H1 (cell line): ENCODE measurements around the gene RPL18. TPM values are rescaled to one million over a fixed set of nuclear protein-coding genes. Genes with fewer than 3 reads are reported as not detected.
A peak's percentile ranks its signal among the peaks of the same experiment; 100 is the strongest.

Experiments
- CTCF ChIA-PET: fragments of 300-600 bp; sonication (Branson Sonifier 250); formaldehyde crosslinking; loops from one replicate; lab custom pipeline; 2021; ENCODE audit not compliant: partially characterized antibody; lab: Charles Lee
- POLR2A ChIA-PET: fragments of 300-600 bp; sonication (Branson Sonifier 250); formaldehyde crosslinking; loops from one replicate; lab custom pipeline; 2021; ENCODE audit warnings: inconsistent platforms; ENCODE audit not compliant: partially characterized antibody; lab: Charles Lee
- DNase-seq, 2 experiments: peaks; one replicate each; pipeline versions ENCODE4 v3.0.0 to v3.0.0-alpha.2; 2010 to 2022; ENCODE audit warnings: low spot score in 2 of 2, low read depth in 1 of 2, mixed read lengths in 1 of 2
- FAIRE-seq: peaks from 2 replicates; lab custom pipeline; 2011; peaks lifted over from hg19 to GRCh38; lab: Jason Lieb, UNC
- H2AFZ ChIP-seq: 2 replicates; pipeline ENCODE4 v1.8.1; 2012; ENCODE audit warnings: low read length, inconsistent platforms
- H2AK5ac ChIP-seq: 2 replicates; pipeline ENCODE4 v1.6.1; 2013; ENCODE audit warnings: low read depth, low read length
- H2BK120ac ChIP-seq: replicated peaks from 2 replicates; pipeline ENCODE3; 2013; ENCODE audit warnings: low read depth, low read length, inconsistent platforms
- H2BK12ac ChIP-seq: 2 replicates; pipeline ENCODE4 v1.6.1; 2013; ENCODE audit warnings: low read depth, low read length
- H2BK15ac ChIP-seq: 2 replicates; pipeline ENCODE4 v1.6.1; 2013; ENCODE audit warnings: low read length
- H2BK20ac ChIP-seq: 2 replicates; pipeline ENCODE4 v1.6.1; 2013; ENCODE audit warnings: low read length
- H2BK5ac ChIP-seq: 2 replicates; pipeline ENCODE4 v1.6.1; 2013; ENCODE audit warnings: low read depth, low read length
- H3K14ac ChIP-seq: 2 replicates; pipeline ENCODE4 v1.6.1; 2013; ENCODE audit warnings: inconsistent platforms; ENCODE audit not compliant: insufficient read length
- H3K18ac ChIP-seq: 2 replicates; pipeline ENCODE4 v1.6.1; 2013; ENCODE audit warnings: low read length; ENCODE audit errors: extremely low read depth
- H3K23ac ChIP-seq: 2 replicates; pipeline ENCODE4 v1.6.1; 2013; ENCODE audit warnings: inconsistent platforms; ENCODE audit not compliant: insufficient read length
- H3K23me2 ChIP-seq: 2 replicates; pipeline ENCODE4 v1.6.1; 2013; ENCODE audit warnings: low read depth, low read length
- H3K27ac ChIP-seq: 2 replicates; pipeline ENCODE4 v1.6.1; 2011; ENCODE audit warnings: low read depth, low read length, inconsistent platforms
- H3K27me3 ChIP-seq, 4 experiments: replicated peaks in 1 of 4; 1 replicate in 1 of 4; 2 replicates in 3 of 4; pipeline versions ENCODE4 v1.6.1 to v1.8.1; 2011 to 2013; ENCODE audit warnings: low read length in 3 of 4, mild to moderate bottlenecking in 3 of 4, inconsistent platforms in 2 of 4, mixed read lengths in 2 of 4, moderate library complexity in 1 of 4; ENCODE audit not compliant: control insufficient read depth in 3 of 4, insufficient read depth in 3 of 4; ENCODE audit errors: extremely low read depth in 1 of 4
- H3K36me3 ChIP-seq, 4 experiments: 2 replicates each; pipeline versions ENCODE4 v1.6.1 to v1.8.1; 2011 to 2013; ENCODE audit warnings: mild to moderate bottlenecking in 4 of 4, low read length in 3 of 4, moderate library complexity in 2 of 4, control low read depth in 1 of 4, inconsistent platforms in 1 of 4; ENCODE audit not compliant: insufficient read depth in 4 of 4, control insufficient read depth in 2 of 4
- H3K4ac ChIP-seq: replicated peaks from 2 replicates; pipeline ENCODE3; 2013; ENCODE audit warnings: low read length, low read depth, mixed read lengths, inconsistent platforms; ENCODE audit not compliant: insufficient read length
- H3K4me1 ChIP-seq, 4 experiments: replicated peaks in 1 of 4; 1 replicate in 1 of 4; 2 replicates in 3 of 4; pipeline versions ENCODE4 v1.6.1 to v1.8.1; 2011 to 2013; ENCODE audit warnings: low read length in 3 of 4, inconsistent platforms in 2 of 4, mixed read lengths in 1 of 4; ENCODE audit not compliant: insufficient read depth in 4 of 4, control insufficient read depth in 3 of 4
- H3K4me2 ChIP-seq, 2 experiments: 2 replicates each; pipeline versions ENCODE4 v1.6.1 to v1.8.1; 2011 to 2013; ENCODE audit warnings: low read depth in 2 of 2, low read length in 2 of 2, control low read depth in 1 of 2, inconsistent platforms in 1 of 2, mild to moderate bottlenecking in 1 of 2; ENCODE audit not compliant: insufficient read depth in 1 of 2
- H3K4me3 ChIP-seq, 4 experiments: fragments of 200-600, 300-600 bp in 1 of 4; sonication (generic), shearing (Covaris generic), sonication (Bioruptor Twin) in 1 of 4; 2 replicates each; pipeline versions ENCODE4 v1.5.1 to v1.8.1; 2011 to 2016; ENCODE audit warnings: low read length in 4 of 4, low read depth in 3 of 4, control low read depth in 2 of 4, inconsistent platforms in 2 of 4, mild to moderate bottlenecking in 2 of 4, mixed read lengths in 1 of 4, moderate library complexity in 1 of 4; ENCODE audit not compliant: insufficient read depth in 2 of 4; ENCODE audit errors: extremely low read depth in 1 of 4
- H3K56ac ChIP-seq: replicated peaks from 2 replicates; pipeline ENCODE3; 2013; ENCODE audit warnings: low read depth, mild to moderate bottlenecking, mixed read lengths, low read length, inconsistent platforms; ENCODE audit not compliant: insufficient read length
- H3K79me1 ChIP-seq: 2 replicates; pipeline ENCODE4 v1.6.1; 2013; ENCODE audit warnings: low read depth, low read length, control low read depth
- H3K79me2 ChIP-seq, 2 experiments: 2 replicates each; pipeline versions ENCODE4 v1.6.1 to v1.8.1; 2012 to 2013; ENCODE audit warnings: low read length in 2 of 2, mild to moderate bottlenecking in 2 of 2, inconsistent platforms in 1 of 2; ENCODE audit not compliant: insufficient read depth in 2 of 2, control insufficient read depth in 1 of 2
- H3K9ac ChIP-seq, 4 experiments: replicated peaks in 1 of 4; 1 replicate in 1 of 4; 2 replicates in 3 of 4; pipeline versions ENCODE4 v1.6.1 to v1.8.1; 2011 to 2013; ENCODE audit warnings: low read depth in 3 of 4, low read length in 3 of 4, control low read depth in 2 of 4, mild to moderate bottlenecking in 2 of 4, moderate library complexity in 2 of 4, inconsistent platforms in 1 of 4; ENCODE audit errors: extremely low read depth in 1 of 4
- H3K9me3 ChIP-seq, 2 experiments: 2 replicates each; pipeline versions ENCODE4 v1.6.1 to v1.8.1; 2012 to 2013; ENCODE audit warnings: mild to moderate bottlenecking in 2 of 2, moderate library complexity in 2 of 2, control low read depth in 1 of 2, inconsistent platforms in 1 of 2, low read depth in 1 of 2, low read length in 1 of 2, mixed read lengths in 1 of 2; ENCODE audit not compliant: insufficient read depth in 2 of 2
- H4K20me1 ChIP-seq, 2 experiments: replicated peaks in 1 of 2; 2 replicates each; pipeline versions ENCODE3 to v1.8.1; 2011 to 2013; ENCODE audit warnings: inconsistent platforms in 2 of 2, low read length in 2 of 2, mild to moderate bottlenecking in 1 of 2; ENCODE audit not compliant: insufficient read depth in 2 of 2, control insufficient read depth in 1 of 2
- H4K5ac ChIP-seq: 2 replicates; pipeline ENCODE4 v1.6.1; 2013; ENCODE audit warnings: low read length, low read depth, mixed read lengths, inconsistent platforms; ENCODE audit not compliant: insufficient read length
- H4K8ac ChIP-seq: 2 replicates; pipeline ENCODE4 v1.8.0; 2013; ENCODE audit warnings: mild to moderate bottlenecking, moderate library complexity, low read length, inconsistent platforms; ENCODE audit not compliant: insufficient read depth; ENCODE audit errors: extremely low read depth
- H4K91ac ChIP-seq: replicated peaks from 2 replicates; pipeline ENCODE3; 2013; ENCODE audit warnings: low read length, mixed read lengths, inconsistent platforms; ENCODE audit not compliant: insufficient read length
- BACH1 ChIP-seq: IDR thresholded peaks from 2 replicates; pipeline ENCODE4 v1.6.1; 2012; ENCODE audit warnings: low read length, improper control_type of control experiment
- BCL11A ChIP-seq, 2 experiments: IDR thresholded peaks; one replicate each; pipeline ENCODE4 v1.6.1; 2011; ENCODE audit warnings: low read depth in 2 of 2, low read length in 2 of 2, mild to moderate bottlenecking in 2 of 2
- CHD2 ChIP-seq: IDR thresholded peaks from 2 replicates; pipeline ENCODE4 v1.6.1; 2012; ENCODE audit warnings: low read length, improper control_type of control experiment
- E2F6 ChIP-seq: IDR thresholded peaks from 2 replicates; pipeline ENCODE4 v1.6.1; 2012; ENCODE audit warnings: inconsistent platforms
- GABPA ChIP-seq: IDR thresholded peaks from 2 replicates; pipeline ENCODE4 v1.6.1; 2011; ENCODE audit warnings: mild to moderate bottlenecking, low read length, moderate library complexity, borderline replicate concordance; ENCODE audit not compliant: insufficient read depth
- POLR2A ChIP-seq, 2 experiments: IDR thresholded peaks; 1 replicate in 1 of 2; 2 replicates in 1 of 2; pipeline ENCODE4 v1.6.1; 2011; ENCODE audit warnings: low read depth in 2 of 2, low read length in 2 of 2, mild to moderate bottlenecking in 2 of 2; ENCODE audit errors: control extremely low read depth in 1 of 2
- POLR2AphosphoS5 ChIP-seq: IDR thresholded peaks from 2 replicates; pipeline ENCODE4 v1.6.1; 2011; ENCODE audit warnings: low read depth, low read length
- SP4 ChIP-seq: IDR thresholded peaks from 2 replicates; pipeline ENCODE4 v1.6.1; 2012; ENCODE audit warnings: low read length, inconsistent platforms
- WGBS, 2 experiments: shearing (Covaris generic) in 1 of 2; methylation state at CpG; one replicate each; pipeline versions ENCODE4 v1.1.6 to v1.1.7; 2013 to 2015; ENCODE audit warnings: low lambda C conversion rate in 2 of 2, mixed read lengths in 2 of 2, inconsistent platforms in 1 of 2, low coverage in 1 of 2, missing lambda C conversion rate in 1 of 2; ENCODE audit not compliant: insufficient replicate concordance in 2 of 2, insufficient coverage in 1 of 2, insufficient read length in 1 of 2; ENCODE audit errors: extremely low coverage in 1 of 2, missing lambda C conversion rate in 1 of 2; 5-methylcytosine and 5-hydroxymethylcytosine counted together
- polyA plus RNA-seq, 7 experiments: library from polyadenylated mRNA; depleted of rRNA in 3 of 7; stranded (reverse) in 5 of 7; unstranded in 2 of 7; fragments of >200 nt in 5 of 7; fragments of 200-250 nt in 2 of 7; gene quantifications; 1 replicate in 5 of 7; 2 replicates in 1 of 7; 4 replicates in 1 of 7; pipeline versions ENCODE4 v1.2.1 to v1.2.3, GENCODE V29; 2011 to 2013; ENCODE audit warnings: missing spikeins in 2 of 7, mixed read lengths in 2 of 7
- total RNA-seq: library from RNA; stranded (reverse); fragmentation: NEBNext Ultra II Directional; extraction: Animal tissue kit (Norgen Biotek cat#: 25700); gene quantifications from 2 replicates; pipeline ENCODE4 v1.2.1, GENCODE V29; 2021

The RPL18 gene
- total and polyA plus RNA-seq, 2 of the 8 experiments (the other 6 are each of a cell fraction or from before 2014, with no cell fraction given) = 1,669 to 2,789 TPM

- Histone ChIP-seq H3K14ac (no peak overlapping the region), H3K4me3 (no peak overlapping the region), H4K5ac (no peak overlapping the region), H2BK120ac (no peak overlapping the region), H3K9ac (no peak overlapping the region), H3K56ac (no peak overlapping the region), H4K20me1 (peaks cover 0 to 8% of the 10 kb centered on the region in 2 experiments), H2BK20ac (no peak overlapping the region), H3K23me2 (peaks cover 30% of the 10 kb centered on the region), H2BK15ac (0 out of 2 replicates have a peak overlapping the region, but pooled peaks have one; percentile 21), H3K18ac (no peak overlapping the region; the same call in 1 of the 2 replicates), H3K4me1 (peaks cover 5 to 30% (median 22%) of the 10 kb centered on the region in 4 experiments), H2BK12ac (0 out of 2 replicates have a peak overlapping the region, but pooled peaks have one; percentile 7), H2BK5ac (no peak overlapping the region), H2AFZ (no peak overlapping the region), H3K4ac (no peak overlapping the region), H3K27ac (no peak overlapping the region), H3K9me3 (no peaks in the 10 kb centered on the region), H3K4me2 (peak overlapping the region; percentile 50 to 94; a peak in 1 of 4 replicates), H3K23ac (no peak overlapping the region), H3K36me3 (0 out of 8 replicates have a peak, but pooled peaks cover 0 to 5% (median 0%) of the 10 kb centered on the region in 4 experiments), H3K27me3 (peaks cover 0 to 2% (median 0%) of the 10 kb centered on the region in 4 experiments; a peak in 2 of 7 replicates), H4K8ac (no peak overlapping the region), H3K79me2 (no peaks in the 10 kb centered on the region), H2AK5ac (no peak overlapping the region), H4K91ac (no peak overlapping the region), H3K79me1 (no peaks in the 10 kb centered on the region)
- ChIA-PET CTCF (interaction anchor here (0.8 to 1.9 kb wide), 8 partner anchors 10 to 210 kb away, joined by 3 to 7 read pairs (median 3); partner anchors contain the start of gene CA11), POLR2A (interaction anchor here (0.6 to 30.9 kb wide), 5 partner anchors 13 to 326 kb away, joined by 3 to 788 read pairs (median 4); partner anchors contain the start of genes CA11, FAM83E, RPL18 and SPACA4)
- no peak for FAIRE-seq
- 91% methylated on average over 22 of the region's 22 CpGs; no CpG with 5 or more reads in 1 of the 2 experiments for WGBS, 2 experiments
- DNase-seq = no peak
- no peak for TF ChIP-seq BCL11A (IDR thresholded peaks at IDR 0.05; ENCODE audit: low read depth in 2 of 2, low read length in 2 of 2)
- TF ChIP-seq E2F6 = no peak
- TF ChIP-seq SP4 = no peak
- TF ChIP-seq BACH1 = no peak
- no peak for TF ChIP-seq POLR2AphosphoS5
- TF ChIP-seq CHD2 = no peak
- no peak for TF ChIP-seq GABPA
- no peak for TF ChIP-seq POLR2A (IDR thresholded peaks at IDR 0.05; ENCODE audit: control extremely low read depth in 1 of 2, low read depth in 2 of 2, low read length in 2 of 2)
Measured at GRCh38 chr19:48633148-48634035, 14.4 kb upstream of the RPL18 start.
